SJSA1 (cell line): ENCODE measurements around the gene TAF1D. TPM values are rescaled to one million over a fixed set of nuclear protein-coding genes. Genes with fewer than 3 reads are reported as not detected.

ENCODE experiments used
- DNase-seq, 2 experiments: peaks; one replicate each; pipeline ENCODE4 v3.0.0-alpha.2; 2015 to 2020; ENCODE audit warnings: low spot score in 2 of 2, low read depth in 1 of 2
- H3K27ac ChIP-seq: fragments of 250-450 bp; sonication (Bioruptor Pico); 2 replicates; pipeline ENCODE4 v1.5.1; 2020; ENCODE audit warnings: mild to moderate bottlenecking, moderate library complexity
- H3K27me3 ChIP-seq: fragments of 250-450 bp; sonication (Bioruptor Pico); replicated peaks from 2 replicates; pipeline ENCODE4 v1.5.1; 2020; ENCODE audit warnings: mild to moderate bottlenecking, moderate library complexity
- H3K36me3 ChIP-seq: fragments of 250-450 bp; sonication (Bioruptor Pico); 2 replicates; pipeline ENCODE4 v1.5.1; 2020; ENCODE audit warnings: mild to moderate bottlenecking
- H3K4me1 ChIP-seq: fragments of 250-450 bp; sonication (Bioruptor Pico); replicated peaks from 2 replicates; pipeline ENCODE4 v1.6.1; 2021; ENCODE audit warnings: mild to moderate bottlenecking
- H3K4me3 ChIP-seq: fragments of 250-450 bp; sonication (Bioruptor Pico); 2 replicates; pipeline ENCODE4 v1.5.1; 2020; ENCODE audit warnings: mild to moderate bottlenecking
- H3K9me3 ChIP-seq: fragments of 250-450 bp; sonication (Bioruptor Pico); replicated peaks from 2 replicates; pipeline ENCODE4 v1.5.1; 2020; ENCODE audit warnings: mild to moderate bottlenecking
- total RNA-seq: library from RNA; depleted of rRNA; stranded (reverse); fragments of >200 nt; shearing (Covaris generic); gene quantifications from 2 replicates; pipeline ENCODE4 v1.2.3, GENCODE V29; 2014

TAF1D gene
- total RNA-seq, 1 experiment from 2014 or later = 72.6 TPM

DNA sequence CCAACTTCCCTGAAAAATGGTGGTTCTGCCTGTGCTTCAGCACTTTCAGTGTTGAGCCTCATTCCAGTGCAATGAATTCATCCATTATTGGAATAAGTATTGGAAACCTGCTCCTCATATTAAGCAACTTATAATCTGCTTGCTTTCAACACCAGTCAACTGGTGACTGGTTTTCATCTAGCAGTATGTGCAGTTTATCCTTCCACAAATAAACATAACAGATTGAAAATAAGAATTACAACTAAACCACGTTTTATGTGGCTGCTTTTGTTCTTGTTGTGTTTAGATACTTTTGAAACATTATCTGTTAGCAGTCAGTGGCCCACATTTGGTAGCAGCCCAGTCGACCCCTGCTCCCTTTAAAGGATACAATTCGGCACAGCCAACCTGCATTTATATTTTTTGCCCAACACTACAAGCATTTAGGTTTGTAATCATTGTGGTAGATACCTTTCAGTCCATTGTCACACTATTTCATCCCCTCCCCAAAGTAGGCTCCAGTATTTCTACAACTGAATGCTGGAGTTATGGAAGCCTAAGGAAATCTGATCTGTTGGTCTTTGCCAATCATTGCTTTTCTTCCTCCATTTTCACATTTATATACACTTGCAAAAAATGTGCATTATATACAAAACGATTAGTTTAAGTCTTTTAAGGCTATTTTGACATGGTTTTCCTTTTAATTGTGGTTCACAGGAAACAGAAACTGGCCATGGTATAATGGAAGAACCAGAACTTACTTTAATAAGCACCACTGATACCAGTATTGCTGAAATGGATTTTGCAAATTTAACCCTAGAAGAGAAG is 13.1 kb downstream of the TAF1D start:
- DNase-seq = peak in 1 of 2 experiments; percentile 4

DNA sequence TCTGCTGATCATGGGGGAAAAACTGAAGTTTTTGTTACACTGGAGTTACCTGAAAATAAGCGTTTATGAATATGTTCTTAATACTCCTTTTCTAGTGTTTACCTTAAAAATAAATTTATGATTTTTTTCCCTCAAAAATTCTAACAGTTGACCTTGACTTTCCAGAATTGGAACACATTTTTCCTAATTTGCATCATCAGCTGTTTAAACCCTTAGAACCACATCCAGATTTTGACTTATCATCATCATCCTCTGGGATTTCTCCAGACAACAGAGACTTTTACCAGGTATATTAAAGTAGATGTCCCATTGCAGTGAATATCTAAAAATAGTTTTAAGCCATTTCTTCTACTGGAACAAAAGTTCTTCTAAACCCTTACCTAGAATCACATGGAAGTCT is 17.2 kb downstream of the TAF1D start:
- H3K9me3 ChIP-seq = no peaks in the 10 kb centered on the region
- H3K27me3 ChIP-seq = no peaks in the 10 kb centered on the region
- DNase-seq = no peak
- no peak overlapping the region for H3K27ac ChIP-seq
- peaks cover 34% of the 10 kb centered on the region for H3K36me3 ChIP-seq
- H3K4me1 ChIP-seq = no peaks in the 10 kb centered on the region
- no peak overlapping the region for H3K4me3 ChIP-seq

More for the DNA sequence above, 13.1 kb downstream of the TAF1D start:
- H3K9me3 ChIP-seq = no peaks in the 10 kb centered on the region
- no peaks in the 10 kb centered on the region for H3K4me1 ChIP-seq
- H3K27me3 ChIP-seq = no peaks in the 10 kb centered on the region
- H3K27ac ChIP-seq = no peak overlapping the region
- H3K36me3 ChIP-seq = peaks cover 73% of the 10 kb centered on the region
- H3K4me3 ChIP-seq = no peak overlapping the region

DNA sequence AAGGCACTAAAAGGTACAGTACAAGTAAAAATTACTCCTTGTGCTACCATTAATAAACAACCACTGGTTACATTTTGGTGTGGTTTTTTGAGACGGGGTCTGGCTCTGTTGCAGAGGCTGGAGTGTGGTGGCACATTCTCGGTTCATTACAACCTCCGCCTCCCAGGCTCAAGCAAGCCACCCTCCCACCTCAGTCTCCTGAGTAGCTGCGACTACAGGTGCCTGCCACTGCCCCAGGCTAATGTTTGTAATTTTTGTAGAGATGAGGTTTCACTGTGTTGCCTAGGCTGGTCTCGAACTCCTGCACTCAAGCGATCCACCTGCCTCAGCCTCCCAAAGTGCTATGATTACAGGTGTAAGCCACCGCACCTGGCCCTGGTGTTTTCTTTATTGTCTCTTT is 20.8 kb downstream of the TAF1D start:
- no peaks in the 10 kb centered on the region for H3K4me1 ChIP-seq
- H3K27me3 ChIP-seq = no peaks in the 10 kb centered on the region
- DNase-seq = no peak
- no peak overlapping the region for H3K27ac ChIP-seq
- H3K9me3 ChIP-seq = no peaks in the 10 kb centered on the region
- H3K36me3 ChIP-seq = peaks cover 14% of the 10 kb centered on the region
- H3K4me3 ChIP-seq = no peak overlapping the region

DNA sequence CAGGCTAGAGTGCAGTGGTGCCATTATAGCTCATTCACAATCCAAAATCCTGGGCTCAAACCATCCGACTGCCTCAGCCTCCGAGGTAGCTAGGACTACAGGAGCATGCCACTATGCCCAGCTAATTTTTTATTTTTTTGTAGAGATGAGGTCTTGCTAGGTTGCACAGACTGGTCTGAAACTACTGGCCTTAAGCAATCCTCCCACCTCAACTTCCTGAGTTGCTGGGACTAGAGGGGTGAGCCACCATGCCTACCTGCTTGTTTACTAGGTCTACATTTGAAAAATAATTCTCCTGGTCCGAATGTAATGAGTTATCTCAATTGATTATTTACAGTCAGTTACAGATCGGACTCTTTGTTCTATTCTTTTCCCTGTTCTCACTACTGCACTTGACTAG is 22.0 kb downstream of the TAF1D start:
- Histone ChIP-seq H3K36me3 (peaks cover 15% of the 10 kb centered on the region), H3K9me3 (no peaks in the 10 kb centered on the region), H3K27me3 (no peaks in the 10 kb centered on the region), H3K4me1 (peaks cover 11% of the 10 kb centered on the region), H3K27ac (no peak overlapping the region), H3K4me3 (no peak overlapping the region)
- no peak for DNase-seq

DNA sequence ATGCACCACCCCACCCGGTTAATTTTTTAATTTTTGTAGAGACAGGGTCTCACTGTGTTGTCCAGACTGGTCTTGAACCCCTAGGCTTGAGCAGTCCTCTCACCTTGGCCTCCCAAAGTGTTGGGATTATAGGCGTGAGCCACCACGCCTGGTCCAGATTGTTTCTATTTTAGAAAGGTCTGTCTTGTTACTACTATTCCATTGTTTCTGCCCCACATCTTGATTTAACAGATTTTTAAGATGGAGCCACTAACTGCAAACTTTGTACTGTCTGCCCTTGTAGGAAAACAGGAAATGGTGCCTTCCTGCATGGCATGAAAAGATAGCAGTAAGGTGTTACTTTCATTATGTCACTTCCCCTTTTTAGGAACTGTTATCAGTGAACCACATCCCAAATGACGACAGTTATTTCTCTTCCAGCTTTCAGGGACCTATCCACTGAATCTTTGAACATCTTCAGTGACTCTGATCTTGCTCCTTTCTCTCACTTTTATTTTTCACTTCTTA is 23.2 kb downstream of the TAF1D start:
- no peaks in the 10 kb centered on the region for H3K9me3 ChIP-seq
- H3K36me3 ChIP-seq = peaks cover 15% of the 10 kb centered on the region; the same call in 1 of the 2 replicates
- H3K4me3 ChIP-seq = no peak overlapping the region
- H3K4me1 ChIP-seq = peaks cover 20% of the 10 kb centered on the region
- no peak overlapping the region for H3K27ac ChIP-seq
- no peak for DNase-seq
- no peaks in the 10 kb centered on the region for H3K27me3 ChIP-seq

DNA sequence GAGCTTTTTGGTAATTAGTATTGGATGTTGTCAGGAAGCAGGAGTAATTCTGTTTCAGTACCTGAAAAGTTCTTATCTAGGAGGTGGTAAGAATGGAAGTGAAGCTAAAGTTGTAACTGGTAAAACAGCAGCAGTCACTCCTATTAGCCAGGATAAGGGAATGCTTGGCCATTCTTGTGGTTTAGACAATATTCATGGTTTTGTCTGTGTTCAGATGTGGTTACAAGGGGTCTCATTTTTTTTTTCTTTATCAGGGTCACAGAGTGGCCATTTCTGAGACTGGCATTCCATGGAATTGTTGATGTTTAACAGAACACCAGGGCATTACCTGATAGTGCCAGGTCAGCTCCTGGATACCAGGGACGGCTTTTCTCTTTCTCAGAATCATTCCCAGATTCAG is 23.8 kb downstream of the TAF1D start:
- no peak overlapping the region for H3K27ac ChIP-seq
- peaks cover 16% of the 10 kb centered on the region; the same call in 1 of the 2 replicates for H3K36me3 ChIP-seq
- H3K9me3 ChIP-seq = no peaks in the 10 kb centered on the region
- no peak for DNase-seq
- H3K4me3 ChIP-seq = no peak overlapping the region
- no peaks in the 10 kb centered on the region for H3K27me3 ChIP-seq
- peaks cover 20% of the 10 kb centered on the region for H3K4me1 ChIP-seq

DNA sequence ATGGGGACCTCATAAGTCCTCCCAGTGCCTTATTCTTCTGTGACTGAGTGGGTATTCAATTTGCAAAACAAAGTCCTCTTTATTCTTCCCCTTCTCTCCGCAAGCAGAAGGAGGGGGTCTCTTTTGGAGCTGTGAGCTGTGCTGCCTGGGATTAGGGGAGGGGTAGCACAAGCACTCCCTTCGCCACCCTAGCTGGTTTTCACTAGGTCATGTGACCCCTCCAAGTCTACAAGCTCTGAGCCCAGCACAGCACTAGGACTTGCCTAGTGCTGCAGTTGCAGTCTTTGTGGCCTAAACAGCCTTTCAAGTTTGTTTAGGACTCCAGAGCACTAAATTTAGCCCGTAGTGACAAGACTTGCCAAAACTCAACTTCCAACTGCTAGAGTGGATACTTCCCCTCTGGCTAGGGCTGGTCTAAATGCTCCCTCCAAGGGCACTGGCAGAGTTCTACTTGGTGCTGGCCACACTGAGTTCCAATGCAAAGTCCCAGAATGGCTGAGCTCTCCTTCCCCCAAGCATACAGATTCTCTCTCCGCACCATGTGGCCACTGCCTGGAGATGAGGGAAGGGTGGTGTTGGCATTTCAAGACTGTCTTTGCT is 25.4 kb downstream of the TAF1D start:
- DNase-seq = no peak
- peaks cover 16% of the 10 kb centered on the region; the same call in 1 of the 2 replicates for H3K36me3 ChIP-seq
- no peak overlapping the region for H3K4me3 ChIP-seq
- no peak overlapping the region for H3K27ac ChIP-seq
- H3K27me3 ChIP-seq = no peaks in the 10 kb centered on the region
- H3K4me1 ChIP-seq = peaks cover 20% of the 10 kb centered on the region
- H3K9me3 ChIP-seq = no peaks in the 10 kb centered on the region

DNA sequence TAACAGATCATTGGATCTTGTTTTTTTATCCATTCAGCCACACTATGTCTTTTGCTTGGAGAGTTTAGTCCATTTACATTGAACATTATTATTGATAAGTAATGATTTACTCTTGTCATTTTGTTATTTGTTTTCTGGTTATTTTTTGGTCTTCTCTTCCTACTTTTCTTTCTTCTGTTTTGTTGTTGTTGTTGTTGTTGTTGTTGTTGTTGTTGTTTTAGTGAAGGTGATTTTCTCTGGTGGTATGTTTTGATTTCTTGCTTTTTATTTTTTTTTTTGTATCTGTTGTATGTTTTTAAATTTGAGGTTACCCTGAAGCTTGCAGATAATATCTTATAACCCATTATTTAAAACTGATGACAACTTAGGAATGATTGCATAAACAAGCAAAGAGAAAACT is 28.6 kb downstream of the TAF1D start:
- Histone ChIP-seq H3K27ac (no peak overlapping the region), H3K4me3 (no peak overlapping the region), H3K9me3 (no peaks in the 10 kb centered on the region), H3K4me1 (peaks cover 20% of the 10 kb centered on the region), H3K36me3 (peaks cover 41% of the 10 kb centered on the region), H3K27me3 (no peaks in the 10 kb centered on the region)
- DNase-seq = no peak

DNA sequence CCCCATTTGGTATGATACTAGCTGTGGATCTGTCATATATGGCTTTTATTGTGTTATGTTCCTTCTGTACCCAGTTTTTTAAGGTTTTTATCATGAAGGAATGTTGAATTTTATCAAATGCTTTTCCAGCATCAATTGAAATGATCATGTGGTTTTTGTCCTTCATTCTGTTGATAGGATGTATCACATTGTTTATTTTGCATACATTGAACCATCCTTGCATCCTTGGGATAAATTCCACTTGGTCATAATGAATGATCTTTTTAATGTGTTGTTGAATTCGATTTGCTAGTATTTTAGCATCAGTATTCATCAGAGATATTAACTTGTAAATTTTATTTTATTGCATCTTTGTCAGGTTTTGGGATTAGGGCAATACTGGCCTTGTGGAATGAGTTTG is 31.1 kb downstream of the TAF1D start:
- Histone ChIP-seq H3K27ac (no peak overlapping the region), H3K4me3 (no peak overlapping the region), H3K36me3 (peaks cover 33% of the 10 kb centered on the region), H3K27me3 (no peaks in the 10 kb centered on the region), H3K9me3 (no peaks in the 10 kb centered on the region), H3K4me1 (peaks cover 18% of the 10 kb centered on the region)
- DNase-seq = no peak

DNA sequence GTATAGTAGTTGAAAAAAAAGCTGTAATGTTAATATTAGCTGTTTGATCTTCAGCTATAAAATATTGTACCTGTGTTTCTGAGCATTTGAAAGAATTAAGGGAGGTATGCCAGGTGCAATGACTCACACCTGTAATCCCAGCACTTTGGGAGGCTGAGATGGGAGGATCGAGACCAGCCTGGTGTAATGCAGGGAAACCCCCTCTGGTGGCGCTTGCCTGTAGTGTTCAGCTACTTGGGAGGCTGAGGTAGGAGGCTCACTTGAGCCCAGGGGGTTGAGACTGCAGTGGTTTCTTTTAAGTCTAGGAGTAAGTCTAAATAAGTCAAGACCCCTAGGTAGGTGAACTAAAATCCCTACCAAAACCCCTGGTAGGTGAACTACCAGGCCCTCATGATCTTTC is 37.1 kb downstream of the TAF1D start:
- Histone ChIP-seq H3K4me3 (no peak overlapping the region), H3K27ac (no peak overlapping the region), H3K36me3 (peaks cover 35% of the 10 kb centered on the region), H3K9me3 (no peaks in the 10 kb centered on the region), H3K27me3 (no peaks in the 10 kb centered on the region), H3K4me1 (no peaks in the 10 kb centered on the region)
- no peak for DNase-seq

DNA sequence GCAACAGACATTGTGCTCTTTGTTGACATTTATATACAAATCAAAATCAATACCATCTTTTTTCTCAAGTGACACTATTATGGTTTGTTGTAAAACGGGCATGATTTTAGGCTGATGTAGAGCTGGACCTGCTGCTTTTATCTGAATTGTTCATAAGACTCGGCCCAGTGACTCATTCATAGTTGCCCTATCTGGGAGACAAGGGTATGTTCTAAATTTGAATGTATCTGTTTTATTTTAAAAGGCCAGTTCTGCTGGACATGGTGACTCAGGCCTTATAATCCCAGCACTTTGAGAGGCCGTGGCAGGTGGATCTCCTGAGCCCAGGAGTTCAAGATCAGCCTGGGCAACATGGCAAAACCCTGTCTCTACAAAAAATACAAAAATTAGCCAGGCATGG is 40.5 kb downstream of the TAF1D start:
- Histone ChIP-seq H3K27me3 (no peaks in the 10 kb centered on the region), H3K4me3 (no peak overlapping the region), H3K4me1 (no peaks in the 10 kb centered on the region), H3K27ac (no peak overlapping the region), H3K9me3 (no peaks in the 10 kb centered on the region), H3K36me3 (peaks cover 46% of the 10 kb centered on the region)
- DNase-seq = no peak

DNA sequence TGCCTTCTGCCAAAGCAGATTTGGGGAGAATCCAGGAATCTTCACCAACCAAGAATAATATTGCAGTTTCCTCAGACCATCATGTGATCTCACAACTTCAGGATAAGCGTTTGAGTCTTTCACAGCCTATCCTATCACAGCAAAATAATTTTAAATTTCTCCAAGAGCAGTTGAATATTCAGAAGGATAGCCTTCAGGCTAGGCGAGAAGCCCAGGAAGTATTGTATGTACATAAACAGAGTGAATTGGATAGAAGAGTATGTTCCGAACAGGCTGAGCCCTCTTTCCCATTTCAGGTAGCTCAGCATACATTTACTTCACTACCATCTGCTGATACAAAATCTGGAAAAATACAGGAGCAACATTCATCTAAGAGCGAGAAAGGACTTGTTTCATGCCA is 43.7 kb downstream of the TAF1D start:
- Histone ChIP-seq H3K36me3 (peaks cover 51% of the 10 kb centered on the region), H3K4me3 (no peak overlapping the region)
- no peak for DNase-seq

DNA sequence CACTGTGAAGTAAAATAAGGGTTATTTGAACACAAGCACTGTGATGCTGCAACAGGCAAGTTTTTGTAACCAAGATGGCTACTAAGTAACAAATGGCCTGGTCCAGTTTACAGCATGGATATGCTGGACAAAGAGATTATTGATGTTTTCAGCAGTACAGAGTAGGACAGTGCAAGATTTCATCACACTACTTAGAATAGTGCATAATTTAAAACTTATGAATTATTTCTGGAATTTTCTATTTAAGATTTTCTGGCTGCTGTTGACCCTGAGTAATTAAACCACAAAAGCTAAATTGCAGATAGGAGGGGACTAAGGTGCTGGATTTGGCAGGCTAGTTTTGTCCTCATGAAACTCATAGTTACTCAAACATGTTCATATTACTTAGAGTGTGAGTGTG is 46.7 kb downstream of the TAF1D start:
- Histone ChIP-seq H3K4me3 (no peak overlapping the region), H3K27ac (no peak overlapping the region), H3K27me3 (no peaks in the 10 kb centered on the region), H3K9me3 (no peaks in the 10 kb centered on the region), H3K4me1 (no peaks in the 10 kb centered on the region), H3K36me3 (peaks cover 53% of the 10 kb centered on the region)
- DNase-seq = no peak

More for the DNA sequence above, 43.7 kb downstream of the TAF1D start:
- Histone ChIP-seq H3K4me1 (no peaks in the 10 kb centered on the region), H3K9me3 (no peaks in the 10 kb centered on the region), H3K27me3 (no peaks in the 10 kb centered on the region), H3K27ac (no peak overlapping the region)

DNA sequence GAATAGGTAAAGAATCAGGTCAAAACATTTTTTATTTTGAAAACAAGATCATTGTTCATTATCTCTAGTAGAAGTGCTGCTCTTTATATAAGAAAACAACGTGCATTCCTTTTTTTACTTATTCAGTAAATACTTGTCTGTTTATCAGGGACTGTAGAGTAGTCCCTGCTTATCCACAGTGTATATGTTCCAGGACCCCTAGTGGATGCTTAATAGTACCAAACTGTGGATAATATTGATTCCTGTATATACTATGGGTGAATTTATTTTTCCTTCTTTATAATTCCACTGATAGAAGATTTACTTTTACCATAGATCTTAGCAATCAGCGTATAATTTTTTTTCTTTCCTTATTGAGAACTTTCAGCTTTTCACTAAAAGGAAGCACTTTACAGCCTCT is 47.2 kb downstream of the TAF1D start:
- DNase-seq = no peak
- peaks cover 53% of the 10 kb centered on the region for H3K36me3 ChIP-seq
- H3K4me1 ChIP-seq = no peaks in the 10 kb centered on the region
- H3K9me3 ChIP-seq = no peaks in the 10 kb centered on the region
- H3K27me3 ChIP-seq = no peaks in the 10 kb centered on the region
- no peak overlapping the region for H3K4me3 ChIP-seq
- no peak overlapping the region for H3K27ac ChIP-seq
